ENCODE data around the gene LRP2. TPM values are rescaled to one million over a fixed set of nuclear protein-coding genes. Genes with fewer than 3 reads are reported as not detected.

Gene LRP2
- total and polyA plus RNA-seq, 4 donors: 0.19 to 5.7 (median 0.40) TPM

DNA sequence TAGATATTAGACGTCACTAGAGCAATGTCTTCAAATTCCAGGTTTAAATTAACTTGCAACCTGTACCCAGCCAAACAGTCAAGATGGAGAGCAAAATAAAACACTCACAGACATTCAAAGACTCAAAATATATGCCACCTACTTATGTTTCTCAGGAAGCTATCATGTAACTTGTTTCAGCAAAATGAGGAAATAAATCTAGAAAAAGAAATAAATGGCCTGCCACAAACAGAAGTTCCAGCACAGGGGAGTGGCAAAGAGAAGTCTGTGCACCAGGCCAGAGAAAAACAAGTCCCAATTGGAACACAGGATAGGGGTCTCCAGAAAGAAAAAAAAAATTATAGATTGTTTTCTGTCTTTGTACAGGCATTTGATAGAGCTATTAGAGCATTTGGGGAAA, 96.7 kb downstream of the LRP2 start (continued):
- TF ChIP-seq, protein P1, sequence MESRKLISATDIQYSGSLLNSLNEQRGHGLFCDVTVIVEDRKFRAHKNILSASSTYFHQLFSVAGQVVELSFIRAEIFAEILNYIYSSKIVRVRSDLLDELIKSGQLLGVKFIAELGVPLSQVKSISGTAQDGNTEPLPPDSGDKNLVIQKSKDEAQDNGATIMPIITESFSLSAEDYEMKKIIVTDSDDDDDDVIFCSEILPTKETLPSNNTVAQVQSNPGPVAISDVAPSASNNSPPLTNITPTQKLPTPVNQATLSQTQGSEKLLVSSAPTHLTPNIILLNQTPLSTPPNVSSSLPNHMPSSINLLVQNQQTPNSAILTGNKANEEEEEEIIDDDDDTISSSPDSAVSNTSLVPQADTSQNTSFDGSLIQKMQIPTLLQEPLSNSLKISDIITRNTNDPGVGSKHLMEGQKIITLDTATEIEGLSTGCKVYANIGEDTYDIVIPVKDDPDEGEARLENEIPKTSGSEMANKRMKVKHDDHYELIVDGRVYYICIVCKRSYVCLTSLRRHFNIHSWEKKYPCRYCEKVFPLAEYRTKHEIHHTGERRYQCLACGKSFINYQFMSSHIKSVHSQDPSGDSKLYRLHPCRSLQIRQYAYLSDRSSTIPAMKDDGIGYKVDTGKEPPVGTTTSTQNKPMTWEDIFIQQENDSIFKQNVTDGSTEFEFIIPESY (IDR thresholded peaks at IDR 0.05): no peak
- TF ChIP-seq FOXA1 (IDR thresholded peaks at IDR 0.05) (no peak), RXRA (IDR thresholded peaks at IDR 0.05) (no peak), TAF1 (conservative IDR thresholded peaks at IDR 0.05) (no peak), RAD21 (IDR thresholded peaks at IDR 0.05) (no peak), HNF4A (conservative IDR thresholded peaks at IDR 0.05) (no peak)

DNA sequence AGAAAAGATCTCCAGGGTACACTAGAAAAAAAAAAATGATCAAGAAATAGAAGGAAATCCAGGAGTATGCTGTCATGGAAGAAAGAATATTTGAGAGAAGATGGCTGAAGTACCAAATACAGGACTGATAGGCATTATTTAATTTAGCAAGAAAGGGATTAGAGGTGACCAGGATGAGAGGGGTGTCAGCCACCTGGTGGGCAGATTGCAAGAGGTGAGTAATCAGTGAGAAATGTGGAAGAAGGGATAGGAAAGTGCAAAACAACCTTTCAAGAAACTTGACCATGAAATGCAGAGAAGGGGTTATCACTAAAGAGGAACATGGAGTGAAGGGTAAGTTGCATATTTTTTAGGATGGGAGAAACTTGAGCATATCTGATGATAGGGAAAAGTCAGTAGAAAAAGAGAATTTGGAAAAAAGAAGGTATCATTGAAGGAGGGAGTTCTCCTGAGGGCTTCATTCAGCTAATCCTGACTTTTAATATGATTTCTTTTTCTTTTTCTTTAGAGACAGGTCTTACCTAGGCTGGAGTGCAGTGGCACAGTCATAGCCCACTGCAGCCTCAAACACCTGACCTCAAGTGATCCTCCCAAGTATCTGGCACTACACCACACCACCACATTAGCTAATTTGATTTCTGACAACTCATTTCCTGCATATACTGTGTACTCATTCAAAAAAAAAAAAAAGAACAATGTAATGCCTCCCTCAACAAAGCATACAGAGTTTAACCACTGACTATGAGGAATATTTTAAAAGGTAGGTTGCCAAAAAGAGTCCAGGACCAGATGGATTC, 101.3 kb downstream of the LRP2 start:
- Histone ChIP-seq H3K36me3 (ENCODE audit: control insufficient read depth in 4 of 4, insufficient read depth in 3 of 4, low read depth in 1 of 4, low read length in 3 of 4) (no peaks in the 10 kb centered on the region), H3K27ac (ENCODE audit: low read depth in 1 of 2, low read length in 2 of 2) (no peak overlapping the region), H3K9ac (ENCODE audit: low read depth in 1 of 2, low read length in 2 of 2) (no peak overlapping the region), H3K4me3 (ENCODE audit: low read depth in 1 of 3, low read length in 3 of 3) (no peak overlapping the region), H3K9me3 (ENCODE audit: control insufficient read depth in 4 of 4, low read length in 3 of 4) (no peaks in the 10 kb centered on the region), H3K27me3 (ENCODE audit: control insufficient read depth in 4 of 4, insufficient read depth in 4 of 4, low read length in 3 of 4) (no peaks in the 10 kb centered on the region), H3K4me1 (ENCODE audit: control insufficient read depth in 4 of 4, insufficient read depth in 4 of 4, low read length in 3 of 4) (no peaks in the 10 kb centered on the region)
- TF ChIP-seq, protein P1 (IDR thresholded peaks at IDR 0.05): no peak
- no peak for TF ChIP-seq RAD21 (IDR thresholded peaks at IDR 0.05)
- no peak for TF ChIP-seq CTCF (IDR thresholded peaks at IDR 0.05; ENCODE audit: low read depth, low read length, missing input control)
- TF ChIP-seq, protein P2, sequence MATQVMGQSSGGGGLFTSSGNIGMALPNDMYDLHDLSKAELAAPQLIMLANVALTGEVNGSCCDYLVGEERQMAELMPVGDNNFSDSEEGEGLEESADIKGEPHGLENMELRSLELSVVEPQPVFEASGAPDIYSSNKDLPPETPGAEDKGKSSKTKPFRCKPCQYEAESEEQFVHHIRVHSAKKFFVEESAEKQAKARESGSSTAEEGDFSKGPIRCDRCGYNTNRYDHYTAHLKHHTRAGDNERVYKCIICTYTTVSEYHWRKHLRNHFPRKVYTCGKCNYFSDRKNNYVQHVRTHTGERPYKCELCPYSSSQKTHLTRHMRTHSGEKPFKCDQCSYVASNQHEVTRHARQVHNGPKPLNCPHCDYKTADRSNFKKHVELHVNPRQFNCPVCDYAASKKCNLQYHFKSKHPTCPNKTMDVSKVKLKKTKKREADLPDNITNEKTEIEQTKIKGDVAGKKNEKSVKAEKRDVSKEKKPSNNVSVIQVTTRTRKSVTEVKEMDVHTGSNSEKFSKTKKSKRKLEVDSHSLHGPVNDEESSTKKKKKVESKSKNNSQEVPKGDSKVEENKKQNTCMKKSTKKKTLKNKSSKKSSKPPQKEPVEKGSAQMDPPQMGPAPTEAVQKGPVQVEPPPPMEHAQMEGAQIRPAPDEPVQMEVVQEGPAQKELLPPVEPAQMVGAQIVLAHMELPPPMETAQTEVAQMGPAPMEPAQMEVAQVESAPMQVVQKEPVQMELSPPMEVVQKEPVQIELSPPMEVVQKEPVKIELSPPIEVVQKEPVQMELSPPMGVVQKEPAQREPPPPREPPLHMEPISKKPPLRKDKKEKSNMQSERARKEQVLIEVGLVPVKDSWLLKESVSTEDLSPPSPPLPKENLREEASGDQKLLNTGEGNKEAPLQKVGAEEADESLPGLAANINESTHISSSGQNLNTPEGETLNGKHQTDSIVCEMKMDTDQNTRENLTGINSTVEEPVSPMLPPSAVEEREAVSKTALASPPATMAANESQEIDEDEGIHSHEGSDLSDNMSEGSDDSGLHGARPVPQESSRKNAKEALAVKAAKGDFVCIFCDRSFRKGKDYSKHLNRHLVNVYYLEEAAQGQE (IDR thresholded peaks at IDR 0.05): no peak
- TF ChIP-seq, protein P3, sequence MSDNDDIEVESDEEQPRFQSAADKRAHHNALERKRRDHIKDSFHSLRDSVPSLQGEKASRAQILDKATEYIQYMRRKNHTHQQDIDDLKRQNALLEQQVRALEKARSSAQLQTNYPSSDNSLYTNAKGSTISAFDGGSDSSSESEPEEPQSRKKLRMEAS (IDR thresholded peaks at IDR 0.05): no peak
- TF ChIP-seq HNF4G (IDR thresholded peaks at IDR 0.05): no peak
- TF ChIP-seq HNF4A (conservative IDR thresholded peaks at IDR 0.05): no peak
- no peak for TF ChIP-seq NR2F2 (IDR thresholded peaks at IDR 0.05)
- TF ChIP-seq RXRA (IDR thresholded peaks at IDR 0.05): no peak
- no peak for DNase-seq (ENCODE audit: low spot score)

Data from liver (tissue), 9 donors.